HUES6 (cell line): ENCODE measurements around the gene LTBP1.

Experiments
- H3K27ac ChIP-seq: 2 replicates; pipeline ENCODE4 v1.7.0; 2013; ENCODE audit warnings: low read depth, mild to moderate bottlenecking, low read length, inconsistent platforms
- H3K27me3 ChIP-seq: 2 replicates; pipeline ENCODE4 v1.6.1; 2013; ENCODE audit warnings: low read length; ENCODE audit not compliant: control insufficient read depth, insufficient read depth
- H3K36me3 ChIP-seq: 2 replicates; pipeline ENCODE4 v1.6.1; 2013; ENCODE audit warnings: low read length; ENCODE audit not compliant: control insufficient read depth, insufficient read depth
- H3K4me1 ChIP-seq: 2 replicates; pipeline ENCODE4 v1.6.1; 2013; ENCODE audit warnings: low read length; ENCODE audit not compliant: control insufficient read depth, insufficient read depth
- H3K4me3 ChIP-seq: 2 replicates; pipeline ENCODE4 v1.5.1; 2013; ENCODE audit warnings: low read depth, low read length
- H3K9ac ChIP-seq: one replicate; pipeline ENCODE4 v1.6.1; 2013; ENCODE audit warnings: mild to moderate bottlenecking, low read length
- H3K9me3 ChIP-seq: 2 replicates; pipeline ENCODE4 v1.6.1; 2013; ENCODE audit warnings: low read depth, low read length; ENCODE audit not compliant: control insufficient read depth, insufficient read depth

The LTBP1 gene

DNA sequence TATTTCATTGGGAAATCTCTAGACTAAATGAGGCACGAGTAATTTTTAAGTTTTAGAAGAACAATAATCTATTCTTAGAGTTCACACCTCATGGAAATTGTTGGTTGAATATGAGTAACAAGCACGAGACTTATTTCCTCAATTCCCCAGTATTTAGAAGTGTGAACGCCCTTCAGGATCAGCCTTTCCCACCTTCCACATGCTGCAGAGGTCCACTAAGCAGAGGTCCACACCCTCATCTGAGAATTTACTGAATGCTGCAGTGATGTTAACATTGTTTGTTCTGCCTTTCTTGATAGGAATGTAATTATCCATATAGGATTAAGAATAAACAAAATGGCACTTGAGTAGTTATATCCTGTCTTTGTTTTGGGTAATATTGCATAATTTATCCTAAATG is 41.8 kb downstream of the LTBP1 start:
- no peak overlapping the region for H3K9ac ChIP-seq
- no peaks in the 10 kb centered on the region for H3K36me3 ChIP-seq
- no peak overlapping the region for H3K4me3 ChIP-seq
- no peaks in the 10 kb centered on the region for H3K27me3 ChIP-seq
- H3K27ac ChIP-seq, result no peak overlapping the region
- no peaks in the 10 kb centered on the region for H3K9me3 ChIP-seq
- H3K4me1 ChIP-seq, result no peaks in the 10 kb centered on the region

DNA sequence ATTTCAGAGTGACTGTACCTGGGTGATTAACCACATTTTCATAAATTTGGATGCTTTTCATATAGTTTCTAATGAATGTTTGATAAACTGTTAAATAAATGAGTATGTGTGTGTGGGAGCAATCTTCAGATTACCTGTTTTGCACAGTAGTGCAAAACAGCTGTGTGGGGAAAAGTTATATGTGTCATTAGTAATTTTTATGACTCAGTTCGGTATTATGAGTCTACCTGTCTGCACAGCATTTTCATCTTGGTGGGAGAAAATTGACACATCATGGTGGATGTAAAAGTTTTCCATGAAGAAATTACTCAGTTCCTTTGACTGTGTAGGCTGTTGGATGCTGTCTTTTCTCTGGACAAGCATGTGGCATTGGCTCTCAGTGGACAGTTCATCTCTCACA is 43.8 kb downstream of the LTBP1 start:
- H3K27ac ChIP-seq, result no peak overlapping the region
- no peak overlapping the region for H3K4me3 ChIP-seq
- H3K9ac ChIP-seq, result no peak overlapping the region
- H3K36me3 ChIP-seq, result no peaks in the 10 kb centered on the region
- H3K4me1 ChIP-seq, result no peaks in the 10 kb centered on the region
- no peaks in the 10 kb centered on the region for H3K27me3 ChIP-seq
- no peaks in the 10 kb centered on the region for H3K9me3 ChIP-seq

DNA sequence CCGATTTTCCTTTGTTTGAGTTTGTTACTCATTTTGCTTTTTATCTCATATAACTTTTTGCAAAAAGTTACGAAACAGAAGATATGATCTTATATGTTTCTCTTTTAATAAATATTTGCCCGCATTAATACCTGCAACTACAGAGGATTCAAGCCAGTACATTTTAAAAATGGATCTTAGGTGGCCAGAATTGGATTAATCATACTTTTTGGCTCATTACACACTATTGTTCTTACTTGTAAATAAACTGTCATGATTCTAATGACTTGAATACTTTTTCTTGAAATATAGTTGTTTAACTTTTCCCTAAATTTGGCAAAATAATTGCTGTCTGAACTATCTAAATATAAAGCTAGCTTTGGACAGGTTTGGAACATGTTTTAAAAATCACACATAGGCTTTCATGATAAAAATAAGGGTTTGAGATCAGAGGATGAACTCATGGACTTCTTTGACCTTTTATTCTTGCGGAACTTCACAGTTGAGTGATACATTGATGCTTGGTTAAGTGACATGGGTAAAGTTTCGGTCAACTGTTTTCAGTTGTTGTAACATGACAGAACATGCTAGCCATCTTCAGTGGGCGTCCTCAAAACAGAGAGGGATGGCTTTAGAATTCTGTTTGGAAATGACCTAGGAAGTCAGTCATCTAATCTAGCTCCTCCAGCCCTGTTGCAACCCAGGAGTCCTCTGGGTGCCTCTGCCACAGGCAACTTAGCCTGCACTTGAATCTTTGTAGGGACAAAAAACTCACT is 44.5 kb downstream of the LTBP1 start:
- Histone ChIP-seq H3K9ac (no peak overlapping the region), H3K9me3 (no peaks in the 10 kb centered on the region), H3K36me3 (no peaks in the 10 kb centered on the region), H3K27ac (no peak overlapping the region), H3K27me3 (no peaks in the 10 kb centered on the region), H3K4me3 (no peak overlapping the region), H3K4me1 (no peaks in the 10 kb centered on the region)

DNA sequence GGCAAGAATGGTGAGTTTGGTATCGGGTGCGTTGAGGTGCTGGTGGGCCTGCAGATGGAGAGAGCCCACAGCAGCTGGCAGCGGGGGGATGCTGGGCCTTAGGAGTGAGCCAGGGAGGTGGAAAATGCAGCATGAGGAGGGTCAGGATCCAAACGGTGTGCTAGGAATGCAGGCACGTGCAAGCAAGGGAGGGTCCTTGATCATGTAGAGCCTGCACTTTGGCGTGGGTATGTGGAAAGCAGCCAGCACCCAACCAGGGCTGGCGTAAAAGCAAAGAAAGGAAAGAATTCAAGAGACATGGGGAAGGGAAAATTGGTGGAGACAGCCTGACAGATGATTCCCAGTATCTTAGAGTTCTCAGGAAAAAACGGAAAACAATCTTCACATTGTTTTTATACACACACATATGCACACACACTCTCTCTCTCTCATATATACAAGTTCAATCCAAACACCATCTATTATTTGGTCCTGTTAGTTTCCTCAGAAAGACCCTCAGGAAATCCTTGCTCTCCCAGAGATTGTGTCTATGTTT is 46.3 kb downstream of the LTBP1 start:
- Histone ChIP-seq H3K9ac (no peak overlapping the region), H3K27me3 (no peaks in the 10 kb centered on the region), H3K27ac (no peak overlapping the region), H3K36me3 (no peaks in the 10 kb centered on the region), H3K4me1 (no peaks in the 10 kb centered on the region), H3K9me3 (no peaks in the 10 kb centered on the region), H3K4me3 (no peak overlapping the region)

DNA sequence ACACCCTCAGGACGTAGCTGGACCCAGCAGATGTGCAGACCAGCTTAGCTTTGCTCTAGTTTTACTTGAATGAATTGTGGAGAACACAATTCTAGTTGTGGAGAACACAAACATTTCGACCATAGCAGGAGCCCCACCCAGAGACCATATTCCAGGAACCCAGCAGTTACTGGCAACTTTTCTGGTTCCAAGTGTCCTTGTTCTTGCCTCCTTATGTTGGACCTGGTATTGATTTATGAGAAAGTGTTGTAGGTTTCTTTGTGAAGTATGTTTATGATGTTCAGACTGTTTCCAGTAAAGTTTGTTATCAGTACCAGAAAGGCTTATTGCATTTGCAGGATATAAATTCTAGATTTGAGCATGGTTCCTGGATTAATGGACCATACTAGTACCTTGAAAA is 51.0 kb downstream of the LTBP1 start:
- H3K4me3 ChIP-seq, result no peak overlapping the region
- H3K27ac ChIP-seq, result no peak overlapping the region
- H3K9me3 ChIP-seq, result no peaks in the 10 kb centered on the region
- no peaks in the 10 kb centered on the region for H3K4me1 ChIP-seq
- H3K27me3 ChIP-seq, result no peaks in the 10 kb centered on the region
- H3K9ac ChIP-seq, result no peak overlapping the region
- H3K36me3 ChIP-seq, result no peaks in the 10 kb centered on the region

DNA sequence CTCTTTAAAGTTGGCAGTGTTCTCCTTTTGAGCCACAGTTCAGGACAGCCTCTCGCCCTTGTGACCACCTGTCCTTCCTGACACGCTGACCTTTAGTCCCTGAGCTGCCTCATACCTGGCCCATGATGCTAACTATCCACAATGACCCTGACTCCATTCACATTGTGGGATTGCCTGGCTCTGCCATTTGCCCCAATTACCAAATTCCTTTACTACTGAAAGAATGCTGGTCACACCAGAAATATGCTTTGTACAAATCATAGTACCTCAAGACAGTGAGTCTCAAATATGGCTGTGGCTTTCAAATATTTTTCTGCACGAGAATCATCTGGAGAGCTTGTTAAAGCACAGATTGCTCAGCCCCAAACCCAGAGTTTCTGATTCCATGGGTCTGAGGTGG is 54.2 kb downstream of the LTBP1 start:
- Histone ChIP-seq H3K4me1 (no peaks in the 10 kb centered on the region), H3K27ac (no peak overlapping the region), H3K9ac (no peak overlapping the region)

DNA sequence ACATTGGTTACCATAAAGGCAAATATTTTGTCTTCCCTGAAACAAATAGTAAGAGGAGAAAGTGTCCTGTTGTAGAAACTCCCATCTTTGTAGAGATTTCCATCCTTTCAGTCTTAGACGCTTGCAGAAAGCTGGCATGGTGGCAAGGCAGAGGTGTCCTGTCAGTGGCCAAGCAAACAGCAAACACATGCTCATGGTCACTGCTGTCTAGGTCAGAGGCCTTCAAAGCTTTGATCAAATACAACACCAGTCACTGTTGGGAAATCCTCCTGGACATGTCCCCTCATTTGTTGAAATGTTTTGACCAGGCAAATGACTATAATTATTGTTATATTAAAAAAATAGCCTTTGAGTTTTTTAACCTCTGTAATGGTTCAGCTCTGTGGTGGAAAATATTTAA is 55.1 kb downstream of the LTBP1 start:
- H3K27me3 ChIP-seq, result no peaks in the 10 kb centered on the region
- no peaks in the 10 kb centered on the region for H3K9me3 ChIP-seq
- no peak overlapping the region for H3K9ac ChIP-seq
- H3K4me3 ChIP-seq, result no peak overlapping the region
- H3K36me3 ChIP-seq, result no peaks in the 10 kb centered on the region
- no peak overlapping the region for H3K27ac ChIP-seq
- H3K4me1 ChIP-seq, result no peaks in the 10 kb centered on the region

More for the DNA sequence above, 54.2 kb downstream of the LTBP1 start:
- no peaks in the 10 kb centered on the region for H3K27me3 ChIP-seq
- no peak overlapping the region for H3K4me3 ChIP-seq
- no peaks in the 10 kb centered on the region for H3K9me3 ChIP-seq
- H3K36me3 ChIP-seq, result no peaks in the 10 kb centered on the region

DNA sequence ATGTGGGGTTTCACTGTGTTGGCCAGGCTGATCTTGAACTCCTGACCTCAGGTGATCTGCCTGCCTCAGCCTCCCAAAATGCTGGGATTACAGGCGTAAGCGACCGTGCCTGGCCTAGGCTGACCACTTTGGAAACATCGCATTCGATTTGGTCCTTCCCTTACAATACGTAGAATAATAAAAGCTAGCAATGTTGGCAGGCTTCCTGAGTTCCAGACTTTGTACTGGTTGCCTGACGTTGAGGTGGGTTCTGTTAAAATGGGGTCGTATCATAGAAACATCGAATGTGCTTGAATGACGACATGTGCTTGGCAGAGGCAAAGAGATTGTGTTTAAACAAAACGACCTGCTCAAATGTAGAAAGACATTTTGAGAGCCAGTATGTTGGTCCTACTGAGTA is 56.1 kb downstream of the LTBP1 start:
- Histone ChIP-seq H3K27me3 (no peaks in the 10 kb centered on the region), H3K36me3 (no peaks in the 10 kb centered on the region), H3K4me1 (no peaks in the 10 kb centered on the region), H3K27ac (no peak overlapping the region), H3K4me3 (no peak overlapping the region), H3K9ac (no peak overlapping the region), H3K9me3 (no peaks in the 10 kb centered on the region)

DNA sequence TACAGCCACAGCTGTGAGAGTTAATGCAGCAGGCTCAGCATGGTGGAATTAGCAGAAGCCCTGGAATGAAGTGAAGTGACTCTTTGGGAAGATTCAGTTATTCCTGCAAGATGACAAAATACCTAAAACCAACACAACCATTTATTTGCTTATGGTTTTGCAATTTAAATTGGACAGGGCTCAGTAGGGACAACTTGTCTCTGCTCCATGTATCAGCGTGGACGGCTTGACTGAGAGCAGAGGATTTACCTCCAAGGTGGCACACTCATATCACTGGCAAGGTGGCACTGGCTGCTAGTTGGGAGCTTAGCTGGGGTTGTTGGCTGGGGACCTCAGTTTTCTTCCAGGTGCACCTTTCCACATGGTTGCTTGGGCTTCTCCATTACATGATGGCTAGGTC is 58.3 kb downstream of the LTBP1 start:
- H3K27me3 ChIP-seq, result no peaks in the 10 kb centered on the region
- no peak overlapping the region for H3K4me3 ChIP-seq
- no peaks in the 10 kb centered on the region for H3K36me3 ChIP-seq
- no peaks in the 10 kb centered on the region for H3K9me3 ChIP-seq
- H3K27ac ChIP-seq, result no peak overlapping the region
- no peaks in the 10 kb centered on the region for H3K4me1 ChIP-seq
- no peak overlapping the region for H3K9ac ChIP-seq

DNA sequence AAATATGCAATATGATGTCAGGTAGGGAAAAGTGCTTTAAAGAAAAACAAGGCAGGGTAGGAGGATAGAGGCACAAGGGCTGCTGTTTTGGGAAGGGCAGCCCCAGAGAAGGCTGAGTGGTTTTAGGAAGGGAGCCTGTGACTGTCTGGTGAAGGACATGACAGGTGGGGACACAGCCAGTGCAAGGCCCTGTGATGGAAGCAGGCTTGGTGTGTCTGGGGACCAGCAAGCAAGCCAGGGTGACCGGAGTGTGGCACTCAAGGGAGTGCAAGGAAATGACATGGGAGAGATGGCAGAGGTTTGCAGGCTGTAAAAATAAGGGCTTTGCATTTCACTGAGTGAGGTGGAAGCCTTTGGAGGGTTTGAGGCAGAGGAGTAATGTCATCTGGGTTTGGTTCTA is 62.0 kb downstream of the LTBP1 start:
- H3K4me1 ChIP-seq, result peaks cover 4% of the 10 kb centered on the region
- no peak overlapping the region for H3K27ac ChIP-seq
- no peaks in the 10 kb centered on the region for H3K36me3 ChIP-seq
- H3K9ac ChIP-seq, result no peak overlapping the region
- H3K4me3 ChIP-seq, result no peak overlapping the region
- no peaks in the 10 kb centered on the region for H3K27me3 ChIP-seq
- no peaks in the 10 kb centered on the region for H3K9me3 ChIP-seq

DNA sequence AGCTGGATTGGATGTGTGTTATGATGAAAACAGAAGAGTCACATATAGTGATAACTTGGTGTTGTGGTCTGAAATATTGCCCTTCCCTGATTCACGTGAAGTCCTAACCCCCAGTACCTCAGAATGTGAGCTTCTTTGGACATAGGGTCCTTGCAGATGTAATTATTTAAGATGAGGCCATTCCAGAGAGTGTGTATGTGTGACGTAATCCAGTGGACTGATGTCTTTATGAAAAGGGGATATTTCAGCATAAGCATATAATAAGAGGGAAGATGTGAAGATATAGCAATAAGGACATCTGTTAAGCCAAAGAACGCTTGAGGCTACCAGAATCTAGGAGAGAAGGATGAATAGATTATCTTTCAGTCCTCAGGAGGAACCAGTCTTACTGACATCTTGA is 62.5 kb downstream of the LTBP1 start:
- Histone ChIP-seq H3K9ac (no peak overlapping the region), H3K36me3 (no peaks in the 10 kb centered on the region), H3K27me3 (no peaks in the 10 kb centered on the region), H3K27ac (no peak overlapping the region), H3K4me1 (peaks cover 9% of the 10 kb centered on the region), H3K9me3 (no peaks in the 10 kb centered on the region), H3K4me3 (no peak overlapping the region)
